Measurements from ENCODE around the gene ADAMTSL2. TPM values are rescaled to one million over a fixed set of nuclear protein-coding genes. Genes with fewer than 3 reads are reported as not detected.

Gene ADAMTSL2
- total and polyA plus RNA-seq, 5 experiments from 2014 or later, result 0.03 to 0.66 (median 0.29) TPM; not detected in 1

DNA sequence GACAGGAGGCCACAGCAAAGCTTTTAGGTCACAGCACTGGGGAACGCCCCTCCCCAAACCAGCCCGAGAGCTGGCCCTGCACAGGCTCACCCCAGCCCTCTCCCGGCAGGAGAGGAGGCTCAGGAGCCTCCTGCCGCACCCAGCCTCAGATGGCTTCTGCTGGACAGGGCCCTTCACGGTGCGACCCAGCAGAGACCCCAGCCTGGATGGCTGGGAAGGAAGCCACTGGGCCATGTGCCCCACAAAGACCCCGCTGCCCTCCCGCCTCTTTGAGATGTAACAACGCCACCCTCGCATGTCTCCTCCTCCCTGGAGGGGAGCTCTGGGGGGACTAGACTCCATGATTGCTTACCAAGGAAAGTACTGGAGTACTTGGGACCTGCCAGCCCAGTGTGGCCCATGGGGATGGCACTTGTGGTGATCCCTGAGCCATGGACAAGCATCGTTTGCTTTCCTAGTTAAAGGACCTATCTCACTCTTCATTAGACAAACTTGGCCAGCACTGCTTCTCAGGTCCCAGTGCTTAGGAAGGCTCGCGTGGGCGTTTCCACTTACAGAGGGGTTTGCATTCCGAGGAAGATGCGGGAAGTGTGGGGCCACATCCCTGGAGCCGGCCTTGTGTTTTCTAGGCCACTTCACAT lies 18.8 kb upstream of the ADAMTSL2 start:
- POLR2A ChIA-PET, result no interaction called here
- Mint-ChIP-seq H3K4me3 (no peak overlapping the region), H3K4me1 (peaks cover 0 to 2% (median under 1%) of the 10 kb centered on the region in 4 donors), H3K36me3 (no peaks in the 10 kb centered on the region), H3K27me3 (no peaks in the 10 kb centered on the region), H3K9me3 (no peaks in the 10 kb centered on the region), H3K27ac (peak overlapping the region in 3 of 10 donors; percentile 25 to 63 (median 41))
- DNase-seq, result no peak
- ATAC-seq, result no peak

GRCh38 chr9:133516256-133516960 lies 18.1 kb upstream of the ADAMTSL2 start:
- POLR2A ChIA-PET, result no interaction called here
- H3K9me3 Mint-ChIP-seq, result no peaks in the 10 kb centered on the region
- H3K27me3 Mint-ChIP-seq, result no peaks in the 10 kb centered on the region
- H3K4me3 Mint-ChIP-seq, result no peak overlapping the region
- H3K4me1 Mint-ChIP-seq, result no peaks in the 10 kb centered on the region
- DNase-seq (no peak), ATAC-seq (no peak)
- peak overlapping the region in 1 of 10 donors; percentile 25 for H3K27ac Mint-ChIP-seq
- no peaks in the 10 kb centered on the region for H3K36me3 Mint-ChIP-seq

- no peaks in the 10 kb centered on the region for H3K27me3 Mint-ChIP-seq
- no peaks in the 10 kb centered on the region for H3K36me3 Mint-ChIP-seq
- no peaks in the 10 kb centered on the region for H3K4me1 Mint-ChIP-seq
- no peak for DNase-seq
- no peak overlapping the region for H3K4me3 Mint-ChIP-seq
- ATAC-seq, result no peak
- POLR2A ChIA-PET, result no interaction called here
- no peak overlapping the region for H3K27ac Mint-ChIP-seq
- no peaks in the 10 kb centered on the region for H3K9me3 Mint-ChIP-seq
Observed at GRCh38 chr9:133516961-133517350, 17.5 kb upstream of the ADAMTSL2 start.

GRCh38 chr9:133517711-133518110 lies 16.8 kb upstream of the ADAMTSL2 start:
- no peaks in the 10 kb centered on the region for H3K36me3 Mint-ChIP-seq
- DNase-seq, result no peak
- ATAC-seq, result no peak
- no peak overlapping the region for H3K4me3 Mint-ChIP-seq
- POLR2A ChIA-PET, result no interaction called here
- H3K4me1 Mint-ChIP-seq, result peaks cover 0 to 2% (median 0%) of the 10 kb centered on the region in 4 donors
- H3K27me3 Mint-ChIP-seq, result no peaks in the 10 kb centered on the region
- no peaks in the 10 kb centered on the region for H3K9me3 Mint-ChIP-seq
- H3K27ac Mint-ChIP-seq, result no peak overlapping the region

DNA sequence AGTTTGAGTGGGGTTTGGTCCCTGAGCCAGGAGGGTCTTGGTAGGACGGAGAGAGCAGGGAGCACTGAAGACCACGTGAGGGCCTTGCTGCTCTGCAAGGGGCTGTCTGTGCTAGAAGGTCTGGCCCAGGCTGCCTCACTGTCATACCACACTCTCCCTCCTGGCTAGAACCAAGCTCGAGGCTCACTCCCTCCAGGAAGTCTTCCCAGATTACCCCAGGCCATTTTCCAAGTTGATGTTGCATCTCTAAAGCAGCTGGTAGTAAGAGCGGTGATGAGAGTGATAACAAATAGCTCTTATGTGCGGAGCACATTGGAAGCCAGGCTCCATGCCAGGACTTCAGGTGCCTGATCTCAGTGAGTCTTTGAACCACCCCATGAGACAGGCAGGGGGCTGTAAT lies 16.3 kb upstream of the ADAMTSL2 start:
- H3K4me3 Mint-ChIP-seq, result no peak overlapping the region
- H3K9me3 Mint-ChIP-seq, result no peaks in the 10 kb centered on the region
- ATAC-seq (no peak), DNase-seq (no peak)
- H3K4me1 Mint-ChIP-seq, result peaks cover 0 to 2% (median 0%) of the 10 kb centered on the region in 4 donors
- peak overlapping the region in 1 of 10 donors; percentile 11 for H3K27ac Mint-ChIP-seq
- no peaks in the 10 kb centered on the region for H3K27me3 Mint-ChIP-seq
- POLR2A ChIA-PET, result no interaction called here
- H3K36me3 Mint-ChIP-seq, result no peaks in the 10 kb centered on the region

- Mint-ChIP-seq H3K9me3 (no peaks in the 10 kb centered on the region), H3K27ac (no peak overlapping the region), H3K27me3 (no peaks in the 10 kb centered on the region), H3K4me1 (peaks cover 0 to 7% (median 0%) of the 10 kb centered on the region in 4 donors), H3K4me3 (no peak overlapping the region), H3K36me3 (no peaks in the 10 kb centered on the region)
- POLR2A ChIA-PET, result no interaction called here
- DNase-seq (no peak), ATAC-seq (no peak)
Observed at GRCh38 chr9:133518706-133519449, 15.6 kb upstream of the ADAMTSL2 start.

DNA sequence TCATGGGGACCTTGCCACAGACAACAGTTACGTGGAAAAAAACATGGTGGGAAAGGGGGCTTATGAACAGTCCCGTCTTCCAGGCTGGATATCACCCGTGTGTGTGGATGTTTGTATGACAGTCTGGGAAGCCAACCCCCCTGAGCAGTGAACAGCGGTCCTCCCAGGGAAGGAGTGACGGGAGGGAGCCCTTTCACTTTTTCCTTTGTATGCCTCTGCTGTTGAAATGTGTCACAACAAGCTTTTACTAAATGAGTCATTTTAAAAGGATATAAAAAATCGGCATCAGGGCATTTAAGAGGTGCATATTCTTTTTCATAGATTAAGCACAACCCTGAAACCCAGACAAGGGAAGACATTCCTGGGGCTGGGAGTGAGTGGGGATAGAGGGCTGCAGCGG lies 14.8 kb upstream of the ADAMTSL2 start:
- Mint-ChIP-seq H3K36me3 (no peaks in the 10 kb centered on the region), H3K9me3 (no peaks in the 10 kb centered on the region), H3K27me3 (no peaks in the 10 kb centered on the region), H3K4me3 (no peak overlapping the region), H3K27ac (no peak overlapping the region), H3K4me1 (peaks cover 0 to 7% (median 0%) of the 10 kb centered on the region in 4 donors)
- no peak for ATAC-seq
- no peak for DNase-seq
- POLR2A ChIA-PET, result no interaction called here

- ATAC-seq (no peak), DNase-seq (no peak)
- POLR2A ChIA-PET, result no interaction called here
- no peaks in the 10 kb centered on the region for H3K36me3 Mint-ChIP-seq
- H3K27me3 Mint-ChIP-seq, result no peaks in the 10 kb centered on the region
- peaks cover 0 to 7% (median 0%) of the 10 kb centered on the region in 4 donors for H3K4me1 Mint-ChIP-seq
- H3K27ac Mint-ChIP-seq, result no peak overlapping the region
- no peak overlapping the region for H3K4me3 Mint-ChIP-seq
- H3K9me3 Mint-ChIP-seq, result no peaks in the 10 kb centered on the region
Observed at GRCh38 chr9:133520121-133520835, 14.2 kb upstream of the ADAMTSL2 start.

GRCh38 chr9:133521122-133522072 lies 13.1 kb upstream of the ADAMTSL2 start:
- H3K27me3 Mint-ChIP-seq, result no peaks in the 10 kb centered on the region
- DNase-seq (no peak), ATAC-seq (no peak)
- H3K27ac Mint-ChIP-seq, result peak overlapping the region in 1 of 10 donors; percentile 16
- H3K4me1 Mint-ChIP-seq, result peaks cover under 1 to 8% (median 5%) of the 10 kb centered on the region in 4 donors
- no peaks in the 10 kb centered on the region for H3K36me3 Mint-ChIP-seq
- no peaks in the 10 kb centered on the region for H3K9me3 Mint-ChIP-seq
- H3K4me3 Mint-ChIP-seq, result no peak overlapping the region
- POLR2A ChIA-PET, result interaction anchor here (0.8 to 2.2 kb wide), 2 partner anchors 12 to 26 kb away, joined by 3 to 13 read pairs; no protein-coding TSS in a partner anchor

GRCh38 chr9:133522073-133522910 lies 12.2 kb upstream of the ADAMTSL2 start:
- ATAC-seq, result no peak
- H3K27ac Mint-ChIP-seq, result peak overlapping the region in 1 of 10 donors; percentile 16
- no peaks in the 10 kb centered on the region for H3K36me3 Mint-ChIP-seq
- H3K4me1 Mint-ChIP-seq, result peaks cover 4 to 15% (median 10%) of the 10 kb centered on the region in 4 donors
- no peak for DNase-seq
- H3K9me3 Mint-ChIP-seq, result no peaks in the 10 kb centered on the region
- POLR2A ChIA-PET, result interaction anchor here (0.8 to 2.2 kb wide), 2 partner anchors 13 to 27 kb away, joined by 3 to 13 read pairs; no protein-coding TSS in a partner anchor
- no peaks in the 10 kb centered on the region for H3K27me3 Mint-ChIP-seq
- H3K4me3 Mint-ChIP-seq, result no peak overlapping the region

GRCh38 chr9:133523106-133523505 lies 11.4 kb upstream of the ADAMTSL2 start:
- DNase-seq, result no peak
- Mint-ChIP-seq H3K27ac (peak overlapping the region in 2 of 10 donors; percentile 48 to 63), H3K9me3 (no peaks in the 10 kb centered on the region), H3K36me3 (no peaks in the 10 kb centered on the region), H3K4me1 (peaks cover 4 to 16% (median 10%) of the 10 kb centered on the region in 4 donors), H3K4me3 (no peak overlapping the region), H3K27me3 (no peaks in the 10 kb centered on the region)
- POLR2A ChIA-PET, result interaction anchor here (2.2 kb wide), 1 partner anchor 14 kb away, joined by 13 read pairs; no protein-coding TSS in a partner anchor
- ATAC-seq, result no peak
